GM12878 (cell line): ENCODE measurements around the gene ODAD2.
"Not testable (repeated sequence)": the region's sequence is repeated elsewhere in the genome, so short reads cannot be mapped to it uniquely, and the experiment has no call there.

Experiments used
- CREB1 ChIP-seq: IDR thresholded peaks from 2 replicates; pipeline ENCODE4 v1.6.1; 2012; ENCODE audit warnings: low read depth, mild to moderate bottlenecking, inconsistent platforms
- DPF2 ChIP-seq: fragments of 450-650 bp; IDR thresholded peaks from 2 replicates; pipeline ENCODE4 v1.6.1; 2017; ENCODE audit warnings: mild to moderate bottlenecking
- EP300 ChIP-seq, 2 experiments: fragments of 150-350 bp in 1 of 2; IDR thresholded peaks; 2 replicates each; pipeline ENCODE4 v1.6.1; 2011 to 2012; ENCODE audit warnings: low read depth in 2 of 2, low read length in 2 of 2, borderline replicate concordance in 1 of 2, improper control_type of control experiment in 1 of 2, inconsistent platforms in 1 of 2; ENCODE audit not compliant: control insufficient read depth in 1 of 2
- ESRRA ChIP-seq: IDR thresholded peaks from 2 replicates; pipeline ENCODE4 v1.6.1; 2012; ENCODE audit warnings: mild to moderate bottlenecking, low read length, improper control_type of control experiment
- EZH2 ChIP-seq: IDR thresholded peaks from 2 replicates; pipeline ENCODE4 v1.6.1; 2012; ENCODE audit warnings: low read depth, mild to moderate bottlenecking, control low read depth, inconsistent platforms, low read length, borderline replicate concordance; ENCODE audit not compliant: control insufficient read depth
- FOS ChIP-seq: IDR thresholded peaks from 3 replicates; pipeline ENCODE4 v1.6.1; 2011; ENCODE audit warnings: borderline replicate concordance; ENCODE audit not compliant: insufficient read length; ENCODE audit errors: extremely low read depth
- JUND ChIP-seq: IDR thresholded peaks from 2 replicates; pipeline ENCODE4 v1.6.1; 2012; ENCODE audit warnings: low read depth, mild to moderate bottlenecking, low read length, improper control_type of control experiment, moderate library complexity
- NFIC ChIP-seq: IDR thresholded peaks from 2 replicates; pipeline ENCODE4 v1.6.1; 2012; ENCODE audit warnings: low read depth, mild to moderate bottlenecking, inconsistent platforms, low read length, moderate library complexity
- NR2F1 ChIP-seq: fragments of 450-650 bp; conservative IDR thresholded peaks from 2 replicates; pipeline ENCODE4 v1.6.1; 2017; ENCODE audit warnings: mild to moderate bottlenecking
- POLR2A ChIP-seq: IDR thresholded peaks from 2 replicates; pipeline ENCODE4 v1.6.1; 2011; ENCODE audit warnings: low read depth, mild to moderate bottlenecking, low read length
- TARDBP ChIP-seq: IDR thresholded peaks from 2 replicates; pipeline ENCODE4 v1.6.1; 2016; ENCODE audit warnings: borderline replicate concordance
- YY1 ChIP-seq: IDR thresholded peaks from 2 replicates; pipeline ENCODE4 v1.6.1; 2011; ENCODE audit warnings: low read depth, mild to moderate bottlenecking, low read length
- TF ChIP-seq, protein P1 (sequence below), 3 experiments: IDR thresholded peaks in 2 of 3; conservative IDR thresholded peaks in 1 of 3; 2 replicates each; pipeline ENCODE4 v1.5.1; 2011; ENCODE audit warnings: low read depth in 3 of 3, low read length in 3 of 3, mild to moderate bottlenecking in 3 of 3, control low read depth in 2 of 3, moderate library complexity in 2 of 3, inconsistent platforms in 1 of 3, mixed read lengths in 1 of 3; ENCODE audit not compliant: control insufficient read depth in 2 of 3, insufficient read depth in 1 of 3; ENCODE audit errors: extremely low read depth in 1 of 3
- TF ChIP-seq, protein P2 (sequence below): IDR thresholded peaks from 2 replicates; pipeline ENCODE4 v1.6.1; 2012; ENCODE audit warnings: mild to moderate bottlenecking, low read depth, low read length

DNA sequence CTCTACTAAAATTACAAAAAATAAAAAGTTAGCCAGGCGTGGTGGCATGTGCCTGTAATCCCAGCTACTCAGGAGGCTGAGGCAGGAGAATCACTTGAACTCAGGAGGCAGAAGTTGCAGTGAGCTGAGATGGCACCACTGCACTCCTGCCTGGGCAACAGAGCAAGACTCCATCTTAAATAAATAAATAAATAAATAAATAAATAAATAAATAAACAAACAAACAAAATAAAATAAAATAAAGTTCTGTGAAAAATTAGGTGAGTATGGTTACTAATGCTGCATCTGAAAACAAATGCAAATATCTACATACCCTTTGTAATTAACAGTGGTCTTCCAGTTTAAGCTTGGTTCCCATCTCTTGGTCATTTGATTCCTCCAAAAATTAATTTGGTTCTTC lies 28.1 kb downstream of the ODAD2 start:
- TF ChIP-seq CREB1; POLR2A; FOS; JUND; TARDBP; DPF2; NFIC; NR2F1; YY1; EZH2; EP300 (IDR thresholded peaks at IDR 0.05; ENCODE audit: borderline replicate concordance in 1 of 2, control insufficient read depth in 1 of 2, low read depth in 2 of 2, low read length in 2 of 2); ESRRA: not testable (repeated sequence)
- TF ChIP-seq, protein P1, sequence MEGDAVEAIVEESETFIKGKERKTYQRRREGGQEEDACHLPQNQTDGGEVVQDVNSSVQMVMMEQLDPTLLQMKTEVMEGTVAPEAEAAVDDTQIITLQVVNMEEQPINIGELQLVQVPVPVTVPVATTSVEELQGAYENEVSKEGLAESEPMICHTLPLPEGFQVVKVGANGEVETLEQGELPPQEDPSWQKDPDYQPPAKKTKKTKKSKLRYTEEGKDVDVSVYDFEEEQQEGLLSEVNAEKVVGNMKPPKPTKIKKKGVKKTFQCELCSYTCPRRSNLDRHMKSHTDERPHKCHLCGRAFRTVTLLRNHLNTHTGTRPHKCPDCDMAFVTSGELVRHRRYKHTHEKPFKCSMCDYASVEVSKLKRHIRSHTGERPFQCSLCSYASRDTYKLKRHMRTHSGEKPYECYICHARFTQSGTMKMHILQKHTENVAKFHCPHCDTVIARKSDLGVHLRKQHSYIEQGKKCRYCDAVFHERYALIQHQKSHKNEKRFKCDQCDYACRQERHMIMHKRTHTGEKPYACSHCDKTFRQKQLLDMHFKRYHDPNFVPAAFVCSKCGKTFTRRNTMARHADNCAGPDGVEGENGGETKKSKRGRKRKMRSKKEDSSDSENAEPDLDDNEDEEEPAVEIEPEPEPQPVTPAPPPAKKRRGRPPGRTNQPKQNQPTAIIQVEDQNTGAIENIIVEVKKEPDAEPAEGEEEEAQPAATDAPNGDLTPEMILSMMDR (IDR thresholded peaks at IDR 0.05 in 2 of 3, conservative IDR thresholded peaks at IDR 0.05 in 1 of 3; ENCODE audit: control insufficient read depth in 2 of 3, extremely low read depth in 1 of 3, insufficient read depth in 1 of 3, low read depth in 3 of 3, low read length in 3 of 3) = not testable (repeated sequence)
- TF ChIP-seq, protein P2, sequence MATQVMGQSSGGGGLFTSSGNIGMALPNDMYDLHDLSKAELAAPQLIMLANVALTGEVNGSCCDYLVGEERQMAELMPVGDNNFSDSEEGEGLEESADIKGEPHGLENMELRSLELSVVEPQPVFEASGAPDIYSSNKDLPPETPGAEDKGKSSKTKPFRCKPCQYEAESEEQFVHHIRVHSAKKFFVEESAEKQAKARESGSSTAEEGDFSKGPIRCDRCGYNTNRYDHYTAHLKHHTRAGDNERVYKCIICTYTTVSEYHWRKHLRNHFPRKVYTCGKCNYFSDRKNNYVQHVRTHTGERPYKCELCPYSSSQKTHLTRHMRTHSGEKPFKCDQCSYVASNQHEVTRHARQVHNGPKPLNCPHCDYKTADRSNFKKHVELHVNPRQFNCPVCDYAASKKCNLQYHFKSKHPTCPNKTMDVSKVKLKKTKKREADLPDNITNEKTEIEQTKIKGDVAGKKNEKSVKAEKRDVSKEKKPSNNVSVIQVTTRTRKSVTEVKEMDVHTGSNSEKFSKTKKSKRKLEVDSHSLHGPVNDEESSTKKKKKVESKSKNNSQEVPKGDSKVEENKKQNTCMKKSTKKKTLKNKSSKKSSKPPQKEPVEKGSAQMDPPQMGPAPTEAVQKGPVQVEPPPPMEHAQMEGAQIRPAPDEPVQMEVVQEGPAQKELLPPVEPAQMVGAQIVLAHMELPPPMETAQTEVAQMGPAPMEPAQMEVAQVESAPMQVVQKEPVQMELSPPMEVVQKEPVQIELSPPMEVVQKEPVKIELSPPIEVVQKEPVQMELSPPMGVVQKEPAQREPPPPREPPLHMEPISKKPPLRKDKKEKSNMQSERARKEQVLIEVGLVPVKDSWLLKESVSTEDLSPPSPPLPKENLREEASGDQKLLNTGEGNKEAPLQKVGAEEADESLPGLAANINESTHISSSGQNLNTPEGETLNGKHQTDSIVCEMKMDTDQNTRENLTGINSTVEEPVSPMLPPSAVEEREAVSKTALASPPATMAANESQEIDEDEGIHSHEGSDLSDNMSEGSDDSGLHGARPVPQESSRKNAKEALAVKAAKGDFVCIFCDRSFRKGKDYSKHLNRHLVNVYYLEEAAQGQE = not testable (repeated sequence)
